Stimulated activated CD8-positive, alpha-beta memory T cell treated with anti-CD3 and anti-CD28 coated beads, Interleukin-15, amount 100 ng/mL, for 4 hours (primary cell): Measurements from ENCODE around the gene NBPF6.
"Not testable (repeated sequence)": the region's sequence is repeated elsewhere in the genome, so short reads cannot be mapped to it uniquely, and the experiment has no call there.

Experiments used
- DNase-seq, 2 donors: peaks; one replicate each; pipeline ENCODE4 v3.0.0-alpha.2; 2020; ENCODE audit warnings: low read depth in 2 of 2

The NBPF6 gene

DNA sequence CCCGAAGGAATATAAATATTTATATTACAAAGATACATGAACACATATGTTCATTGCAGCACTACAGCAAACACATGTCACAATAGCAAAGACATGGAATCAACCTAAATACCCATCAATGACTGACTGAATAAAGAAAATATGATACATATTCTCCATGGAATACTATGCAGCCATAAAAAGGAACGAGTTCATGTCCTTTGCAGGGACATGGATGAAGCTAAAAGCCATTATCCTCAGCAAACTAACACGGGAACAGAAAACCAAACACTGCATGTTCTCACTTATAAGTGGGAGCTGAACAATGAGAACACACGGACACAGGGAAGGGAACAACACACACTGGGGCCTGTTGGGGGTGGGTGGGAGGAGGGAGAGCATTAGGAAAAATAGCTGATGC lies 46.7 kb downstream of the NBPF6 start:
- DNase-seq = not testable (repeated sequence)

DNA sequence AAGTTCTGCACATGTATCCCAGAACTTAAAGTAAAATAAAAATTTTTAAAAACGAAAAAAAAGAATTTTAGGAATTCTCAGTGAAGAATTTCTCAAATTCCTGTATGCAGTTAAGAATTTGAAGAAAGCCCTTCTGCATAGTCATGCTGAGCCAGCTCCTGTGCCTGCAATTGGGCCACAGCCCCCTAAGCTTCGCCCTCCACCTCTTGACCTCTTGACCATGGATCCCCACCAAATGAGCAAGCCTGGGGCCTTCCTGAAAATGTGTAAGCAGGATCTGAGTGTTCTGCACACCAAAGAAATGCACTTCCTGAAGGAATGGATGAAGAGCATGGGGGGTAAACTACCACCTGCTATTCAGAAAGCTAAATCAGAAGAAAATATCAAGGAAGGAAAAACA lies 52.0 kb downstream of the NBPF6 start:
- DNase-seq = no peak

DNA sequence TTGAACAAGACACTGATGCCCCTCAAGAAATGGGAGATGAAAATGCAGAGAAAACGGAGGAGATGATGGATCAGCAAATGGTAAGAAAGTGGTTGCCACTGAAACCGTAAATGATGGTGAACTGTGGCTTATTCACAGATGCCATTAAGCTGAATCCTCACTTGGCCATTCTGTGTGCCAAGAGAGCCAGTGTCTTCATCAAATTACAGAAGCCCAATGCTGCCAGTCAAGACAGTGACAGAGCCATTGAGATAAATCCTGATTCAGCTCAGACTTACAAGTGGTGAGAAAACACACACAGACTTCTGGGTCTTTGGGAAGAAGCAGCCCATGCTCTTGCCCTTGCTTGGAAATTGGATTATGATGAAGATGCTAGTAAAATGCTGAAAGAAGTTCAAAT lies 52.5 kb downstream of the NBPF6 start:
- DNase-seq = no peak

DNA sequence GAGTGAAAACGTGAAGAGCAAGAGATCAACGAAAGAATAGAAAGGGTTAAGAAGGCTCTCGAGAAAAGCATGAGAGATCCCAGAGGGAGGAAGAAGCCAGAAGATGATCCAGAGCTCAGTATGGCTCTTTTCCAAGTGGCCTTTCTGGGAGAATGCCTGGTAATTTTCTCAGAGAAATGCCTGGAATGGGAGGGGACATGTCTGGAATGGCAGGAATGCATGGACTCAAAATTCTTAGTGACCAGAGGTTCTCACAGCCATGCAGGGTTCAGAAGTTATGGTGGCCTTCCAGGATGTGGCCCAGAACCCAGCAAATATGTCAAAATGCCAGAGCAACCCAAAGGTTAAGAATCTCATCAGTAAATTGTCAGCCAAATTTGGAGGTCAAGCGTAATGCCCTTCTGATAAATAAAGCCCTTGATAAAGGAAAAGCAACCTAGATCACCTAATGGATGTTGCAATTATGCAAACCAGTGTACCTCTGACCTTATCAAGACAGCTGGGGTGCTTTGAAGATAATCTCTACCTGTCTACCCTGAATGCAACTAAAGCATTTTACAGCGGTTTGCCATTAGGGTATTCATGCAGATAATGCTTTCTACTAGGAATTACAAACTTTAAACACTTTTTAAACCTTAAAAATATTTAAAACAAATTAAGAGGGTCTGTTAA lies 53.1 kb downstream of the NBPF6 start:
- DNase-seq = no peak

DNA sequence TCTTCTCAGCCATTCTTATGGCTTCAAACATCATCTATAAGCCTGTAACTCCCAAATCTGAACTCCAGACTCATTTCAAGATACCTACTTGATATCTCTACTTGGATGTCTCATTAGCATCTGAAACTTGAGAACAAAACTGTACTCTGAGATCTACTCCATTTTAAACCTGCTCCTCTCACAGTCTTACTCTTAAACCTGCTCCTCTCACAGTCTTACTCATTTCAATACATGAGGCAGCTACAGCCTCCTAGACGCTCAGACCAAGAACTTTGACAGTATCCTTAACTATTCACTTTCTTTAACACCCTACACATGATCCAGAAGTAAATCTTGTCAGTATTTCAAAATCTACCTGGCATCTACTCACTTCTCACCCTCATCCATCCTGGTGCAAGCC lies 54.3 kb downstream of the NBPF6 start:
- no peak for DNase-seq

DNA sequence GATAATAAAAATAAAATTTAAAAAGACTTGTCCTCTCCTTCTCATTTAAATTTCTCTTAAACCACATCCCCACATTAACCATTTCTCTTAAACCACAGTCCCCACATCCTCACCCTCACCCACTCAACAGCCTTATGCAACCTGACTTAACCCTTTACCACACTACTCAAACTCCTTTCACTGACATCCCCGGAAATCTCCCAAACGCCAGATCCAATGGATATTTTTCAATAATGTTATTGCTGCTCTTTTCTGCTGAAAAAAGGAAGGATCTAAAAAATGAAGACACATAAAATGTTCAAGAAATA lies 55.6 kb downstream of the NBPF6 start:
- DNase-seq = no peak

DNA sequence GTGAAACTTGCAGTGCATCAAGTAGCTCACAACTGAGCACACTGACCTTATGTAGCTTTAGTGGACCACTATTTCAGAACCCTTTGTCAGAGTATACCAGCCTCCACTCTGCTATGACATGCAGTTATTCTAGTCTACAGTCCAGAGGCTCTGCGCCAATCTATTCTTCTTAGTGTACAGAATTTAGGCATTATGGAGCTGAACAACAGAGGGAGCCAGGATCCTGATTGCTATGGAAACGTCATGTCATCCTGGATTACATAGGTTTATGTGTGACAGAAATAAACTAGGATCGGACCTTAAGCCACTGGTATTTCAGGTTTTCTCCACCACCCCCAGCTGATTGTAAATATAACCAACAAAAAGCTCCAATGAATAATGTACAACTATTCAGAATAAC lies 61.6 kb downstream of the NBPF6 start:
- DNase-seq = no peak

DNA sequence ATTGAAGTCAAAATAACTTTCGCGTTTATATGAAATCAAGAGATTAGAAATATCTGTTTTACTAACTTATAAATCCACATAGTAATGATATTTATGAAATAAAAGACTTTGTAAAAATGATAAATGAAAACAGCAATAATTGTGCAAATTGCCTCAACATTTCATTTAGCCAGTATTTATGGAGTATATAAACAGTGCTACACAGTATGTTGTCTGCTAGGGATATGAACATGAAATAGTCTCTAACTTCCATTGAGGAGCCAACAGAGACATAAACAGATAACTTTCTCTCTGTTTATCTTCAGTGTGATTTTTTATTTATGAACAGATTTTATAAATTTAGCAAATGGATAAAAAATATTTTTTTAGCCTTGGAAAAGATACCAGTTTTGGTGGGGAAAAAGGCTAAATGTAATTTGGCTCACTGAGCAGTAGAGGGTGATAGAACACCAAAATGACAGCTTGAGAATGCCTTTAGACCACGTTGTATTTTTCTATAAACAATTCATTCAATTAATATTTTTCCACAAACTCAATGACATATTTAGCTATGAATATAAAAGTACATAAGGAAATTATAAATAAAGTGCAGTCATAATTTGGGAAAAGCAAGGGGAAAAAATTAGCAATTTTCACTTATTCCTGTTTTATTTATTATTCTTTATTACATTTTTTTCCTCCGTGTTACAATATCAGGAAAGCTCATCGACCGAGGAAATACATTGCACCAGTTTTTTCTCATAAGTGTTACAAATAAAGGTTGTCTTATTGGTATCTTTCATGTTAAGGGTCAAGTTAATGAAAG lies 62.3 kb downstream of the NBPF6 start:
- no peak for DNase-seq

DNA sequence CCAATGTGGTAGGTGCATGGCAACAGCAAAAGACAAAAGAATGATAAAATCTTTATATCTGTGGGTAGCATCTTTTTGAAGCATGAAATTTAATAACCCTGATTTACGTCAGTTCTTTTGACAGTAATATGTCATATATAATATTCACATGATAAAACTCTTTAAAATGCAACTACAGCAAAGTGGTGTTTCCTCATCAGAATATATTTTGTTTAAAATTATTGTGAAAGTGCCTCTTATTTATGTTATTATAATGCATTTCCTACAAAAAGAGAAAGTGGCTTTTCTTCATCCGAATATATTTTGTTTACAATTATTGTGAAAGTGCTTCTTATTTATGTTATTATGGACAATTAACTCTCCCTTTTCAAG lies 62.9 kb downstream of the NBPF6 start:
- no peak for DNase-seq

DNA sequence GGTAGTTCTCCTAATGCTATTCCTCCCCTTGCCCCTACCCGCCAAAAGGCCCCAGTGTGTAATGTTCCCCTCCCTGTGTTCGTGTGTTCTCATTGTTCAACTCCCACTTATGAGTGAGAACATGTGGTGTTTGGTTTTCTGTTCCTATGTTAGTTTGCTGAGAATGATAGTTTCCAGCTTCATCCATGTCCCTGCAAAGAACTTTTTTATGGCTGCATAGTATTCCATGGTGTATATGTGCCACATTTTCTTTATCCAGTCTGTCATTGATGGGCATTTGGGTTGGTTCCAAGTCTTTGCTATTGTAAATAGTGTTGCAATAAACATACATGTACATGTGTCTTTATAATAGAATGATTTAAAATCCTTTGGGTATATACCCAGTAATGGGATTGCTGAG lies 63.8 kb downstream of the NBPF6 start:
- not testable (repeated sequence) for DNase-seq

DNA sequence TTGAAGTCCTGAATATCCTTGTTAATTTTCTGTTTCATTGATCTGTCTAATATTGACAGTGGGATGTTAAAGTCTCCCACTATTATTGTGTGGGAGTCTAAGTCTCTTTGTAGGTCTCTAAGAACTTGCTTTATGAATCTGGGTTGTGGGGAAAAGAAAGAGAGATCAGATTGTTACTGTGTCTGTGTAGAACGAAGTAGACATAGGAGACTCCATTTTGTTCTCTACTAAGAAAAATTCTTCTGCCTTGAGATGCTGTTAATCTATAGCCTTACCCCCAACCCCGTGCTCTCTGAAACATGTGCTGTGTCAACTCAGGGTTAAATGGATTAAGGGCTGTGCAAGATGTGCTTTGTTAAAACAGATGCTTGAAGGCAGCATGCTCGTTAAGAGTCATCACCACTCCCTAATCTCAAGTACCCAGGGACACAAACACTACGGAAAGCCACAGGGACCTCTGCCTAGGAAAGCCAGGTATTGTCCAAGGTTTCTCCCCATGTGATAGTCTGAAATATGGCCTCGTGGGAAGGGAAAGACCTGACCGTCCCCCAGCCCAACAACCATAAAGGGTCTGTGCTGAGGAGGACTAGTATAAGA lies 67.3 kb downstream of the NBPF6 start:
- DNase-seq = not testable (repeated sequence)
